Hepatocyte (in vitro differentiated cells): ENCODE measurements around the gene CCDC28B.

Source experiments
- EZH2 ChIP-seq: fragments of 200-600 bp; sonication (generic); IDR thresholded peaks from 2 replicates; pipeline ENCODE4 v1.6.1; 2016; ENCODE audit warnings: antibody characterized with exemption, mild to moderate bottlenecking, borderline replicate concordance
- TF ChIP-seq, protein P1 (sequence below): fragments of 200-600 bp; sonication (generic); IDR thresholded peaks from 2 replicates; pipeline ENCODE4 v1.5.1; 2016; ENCODE audit warnings: antibody characterized with exemption, mild to moderate bottlenecking; ENCODE audit not compliant: poor library complexity

DNA sequence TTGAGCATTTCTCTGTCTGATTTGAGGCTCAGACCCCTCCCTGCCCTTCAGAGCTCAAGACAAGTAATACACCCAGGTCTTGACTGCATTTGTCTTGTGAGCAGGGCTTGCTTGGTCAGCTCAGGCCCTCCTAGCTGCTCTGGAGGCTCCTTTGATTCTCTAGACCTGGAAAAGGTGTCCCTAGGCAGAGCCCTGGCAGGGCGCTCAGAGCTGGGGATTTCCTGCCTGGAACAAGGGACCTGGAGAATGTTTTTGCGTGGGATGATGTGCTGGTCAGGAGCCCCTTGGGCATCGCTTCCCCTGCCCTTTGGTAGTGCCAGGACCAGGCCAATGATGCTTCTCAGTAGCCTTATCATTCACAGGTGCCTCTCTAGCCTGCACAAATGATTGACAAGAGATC is 4.9 kb upstream of the CCDC28B start:
- TF ChIP-seq, protein P1, sequence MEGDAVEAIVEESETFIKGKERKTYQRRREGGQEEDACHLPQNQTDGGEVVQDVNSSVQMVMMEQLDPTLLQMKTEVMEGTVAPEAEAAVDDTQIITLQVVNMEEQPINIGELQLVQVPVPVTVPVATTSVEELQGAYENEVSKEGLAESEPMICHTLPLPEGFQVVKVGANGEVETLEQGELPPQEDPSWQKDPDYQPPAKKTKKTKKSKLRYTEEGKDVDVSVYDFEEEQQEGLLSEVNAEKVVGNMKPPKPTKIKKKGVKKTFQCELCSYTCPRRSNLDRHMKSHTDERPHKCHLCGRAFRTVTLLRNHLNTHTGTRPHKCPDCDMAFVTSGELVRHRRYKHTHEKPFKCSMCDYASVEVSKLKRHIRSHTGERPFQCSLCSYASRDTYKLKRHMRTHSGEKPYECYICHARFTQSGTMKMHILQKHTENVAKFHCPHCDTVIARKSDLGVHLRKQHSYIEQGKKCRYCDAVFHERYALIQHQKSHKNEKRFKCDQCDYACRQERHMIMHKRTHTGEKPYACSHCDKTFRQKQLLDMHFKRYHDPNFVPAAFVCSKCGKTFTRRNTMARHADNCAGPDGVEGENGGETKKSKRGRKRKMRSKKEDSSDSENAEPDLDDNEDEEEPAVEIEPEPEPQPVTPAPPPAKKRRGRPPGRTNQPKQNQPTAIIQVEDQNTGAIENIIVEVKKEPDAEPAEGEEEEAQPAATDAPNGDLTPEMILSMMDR, result no peak
- TF ChIP-seq EZH2, result no peak
